GM18873 (cell line): ENCODE results near the gene PHF8.

Source experiments
- ATAC-seq: cut with Tn5 transposase; IDR thresholded peaks from one replicate; pipeline ENCODE4 v1.9.1; 2021; ENCODE audit warnings: mild to moderate bottlenecking, moderate library complexity, moderate number of reproducible peaks; ENCODE audit not compliant: unreplicated experiment, low FRiP score

The PHF8 gene

DNA sequence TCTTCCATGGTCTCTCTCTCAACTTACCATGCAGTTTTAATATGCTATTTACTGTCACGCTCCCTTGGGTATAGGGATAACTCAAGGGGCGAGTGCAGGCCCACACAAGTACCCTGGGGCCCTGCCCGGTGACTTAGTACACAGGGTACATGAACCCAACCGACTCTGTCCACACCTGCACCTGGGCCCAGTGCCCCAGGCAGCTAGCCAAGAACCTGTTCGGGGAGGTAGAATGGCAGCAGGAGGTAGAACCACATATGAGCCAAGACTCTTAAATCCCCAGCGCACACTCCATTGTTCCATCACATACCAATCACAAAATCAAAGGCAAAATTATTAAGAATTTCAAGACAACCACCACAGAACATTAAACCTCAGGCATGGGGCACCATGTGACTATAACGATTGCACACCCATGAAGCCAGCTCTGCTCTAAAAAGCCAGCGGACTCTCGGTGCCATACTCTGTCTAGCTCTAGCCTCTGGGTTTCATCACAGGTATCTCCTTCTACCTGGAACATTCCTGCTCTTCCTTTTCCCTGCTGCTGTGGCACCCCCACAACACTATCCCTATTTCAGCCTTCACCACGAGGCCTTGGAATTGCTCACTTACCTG lies 14.6 kb downstream of the PHF8 start:
- ATAC-seq, result no peak

DNA sequence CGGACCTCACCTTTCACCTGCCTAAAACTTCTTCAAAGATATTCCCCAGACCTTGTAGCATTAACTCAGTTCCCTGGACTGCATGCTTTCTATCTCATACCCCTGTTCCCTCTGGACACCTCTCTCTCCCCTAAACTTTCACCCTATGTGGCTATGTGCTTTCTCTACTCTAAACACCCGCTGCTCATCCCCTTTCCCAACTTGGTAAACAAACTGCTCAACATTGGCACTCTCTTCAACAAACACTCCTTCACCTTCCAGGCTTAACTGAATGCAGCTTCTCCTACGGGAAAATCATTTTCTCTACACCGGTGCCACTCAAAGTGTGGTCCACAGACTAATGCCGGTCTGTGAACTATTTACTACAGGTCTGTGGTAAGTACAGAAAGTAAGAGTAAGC lies 19.9 kb downstream of the PHF8 start:
- no peak for ATAC-seq

- ATAC-seq, result no peak
Observed at GRCh38 chrX:54012830-54013500, 31.3 kb downstream of the PHF8 start.

- no peak for ATAC-seq
Observed at GRCh38 chrX:54007682-54008081, 36.6 kb downstream of the PHF8 start.

GRCh38 chrX:53997724-53998123 lies 46.5 kb downstream of the PHF8 start:
- no peak for ATAC-seq

GRCh38 chrX:53992589-53992988 lies 51.7 kb downstream of the PHF8 start:
- no peak for ATAC-seq

DNA sequence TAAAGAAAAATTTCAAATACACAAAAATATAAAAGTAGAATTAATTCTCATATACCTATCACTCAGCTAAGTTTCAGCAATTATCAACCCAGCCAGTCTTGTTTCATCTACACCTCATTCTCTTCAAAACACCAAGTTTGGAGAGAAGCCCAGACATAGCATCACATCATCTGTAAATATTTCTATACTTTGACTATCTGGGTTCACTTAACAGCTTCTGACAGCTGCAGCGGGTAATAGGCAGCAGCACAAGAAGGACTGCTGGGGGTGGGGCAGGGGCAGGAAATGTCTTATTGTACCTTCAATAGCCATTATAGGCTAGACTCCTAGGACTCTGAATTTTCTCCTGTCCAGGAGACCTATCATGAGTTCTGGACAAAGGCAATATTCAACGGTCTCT lies 54.1 kb downstream of the PHF8 start:
- no peak for ATAC-seq

GRCh38 chrX:53984895-53985294 lies 59.4 kb downstream of the PHF8 start:
- no peak for ATAC-seq

DNA sequence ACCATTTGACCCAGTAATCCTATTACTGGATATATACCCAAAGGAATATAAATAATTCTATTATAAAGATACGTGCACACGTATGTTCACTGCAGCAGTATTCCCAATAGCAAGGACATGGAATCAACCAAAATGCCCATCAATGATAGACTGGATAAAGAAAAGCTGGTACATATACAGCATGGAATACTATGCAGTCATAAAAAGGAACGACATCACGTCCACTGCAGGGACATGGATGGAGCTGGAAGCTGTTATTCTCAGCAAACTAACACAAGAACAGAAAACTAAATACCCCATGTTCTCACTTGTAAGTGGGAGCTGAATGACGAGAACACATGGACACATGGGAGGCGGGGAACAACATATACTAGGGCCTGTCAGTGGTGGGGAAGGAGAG lies 69.7 kb downstream of the PHF8 start:
- ATAC-seq, result no peak

DNA sequence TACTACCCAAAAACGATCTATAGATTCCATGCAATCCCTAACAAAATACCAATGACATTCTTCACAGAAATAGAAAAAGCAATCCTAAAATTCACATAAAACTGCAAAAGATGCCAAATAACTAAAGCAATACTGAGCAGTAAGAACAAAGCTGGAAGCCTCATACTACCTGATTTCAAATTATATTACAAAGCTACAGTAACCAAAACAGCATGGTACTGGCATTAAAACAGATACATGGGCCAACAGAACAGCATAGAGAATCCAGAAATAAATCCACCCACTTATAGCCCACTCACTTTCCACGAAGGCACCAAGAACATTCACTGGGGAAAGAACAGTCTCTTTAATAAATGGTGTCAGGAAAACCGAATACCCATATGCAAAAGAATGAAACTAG lies 74.7 kb downstream of the PHF8 start:
- ATAC-seq, result no peak

- ATAC-seq, result no peak
Observed at GRCh38 chrX:53950130-53950733, 94.0 kb downstream of the PHF8 start.

DNA sequence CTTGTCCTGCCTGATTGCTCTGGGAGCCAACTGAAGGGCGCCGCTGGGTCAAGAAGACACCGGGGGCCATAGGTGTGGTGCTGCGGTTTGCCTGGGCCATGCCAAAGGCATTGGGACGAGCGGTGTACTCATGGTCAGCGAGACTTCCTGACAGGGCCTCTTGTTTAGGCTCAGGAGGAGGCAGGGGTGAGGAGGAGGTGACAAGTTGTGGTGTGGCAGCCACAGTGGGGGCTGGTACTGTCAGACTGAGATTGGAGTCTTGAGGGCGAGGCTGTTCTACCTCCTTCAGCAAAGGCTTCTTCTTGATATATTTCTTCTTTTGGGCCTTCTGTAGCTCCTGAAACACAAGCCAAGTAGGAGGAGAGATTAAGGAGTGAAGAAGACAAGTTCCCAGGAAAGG lies 104.1 kb downstream of the PHF8 start:
- no peak for ATAC-seq

DNA sequence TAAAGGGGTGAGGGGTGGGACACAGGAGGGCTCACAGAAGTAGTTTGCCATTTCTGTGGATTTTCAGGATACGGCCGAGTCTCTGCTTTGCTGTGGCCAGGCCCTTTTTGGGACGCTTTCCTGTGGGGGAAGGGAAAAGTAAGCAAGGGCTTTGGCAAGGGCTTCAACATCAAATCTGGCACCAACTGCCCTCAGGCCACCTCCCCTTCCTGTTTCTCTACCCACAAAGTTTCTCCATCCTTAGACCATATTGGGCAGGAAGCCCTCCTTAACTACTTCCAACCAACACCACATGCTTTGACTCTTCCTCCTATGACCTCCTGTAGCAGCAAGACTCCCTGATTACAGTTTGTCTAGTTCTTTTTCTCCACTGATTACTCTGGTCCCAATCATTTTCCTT lies 105.1 kb downstream of the PHF8 start:
- ATAC-seq, result no peak

- no peak for ATAC-seq
Observed at GRCh38 chrX:53930515-53931380, 113.5 kb downstream of the PHF8 start.

DNA sequence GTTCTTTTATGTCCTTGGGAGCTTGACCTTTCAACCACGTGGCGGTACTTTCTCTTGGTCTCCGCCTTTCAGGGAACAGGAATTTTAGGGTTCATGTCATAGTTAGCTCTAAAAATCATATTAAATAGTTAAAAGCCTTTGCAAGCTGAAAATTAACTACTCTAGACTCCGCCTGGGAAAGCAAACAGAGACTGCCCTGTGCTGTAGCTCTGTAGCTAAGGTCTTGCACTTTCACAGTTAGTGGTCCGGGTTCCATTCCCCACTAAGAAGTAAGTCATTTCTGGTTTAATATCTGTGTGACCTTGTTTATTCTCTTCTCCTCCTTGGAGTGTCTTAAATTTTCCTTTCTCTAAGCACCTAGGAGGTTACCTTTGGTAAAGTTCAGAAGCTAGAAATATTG lies 118.2 kb downstream of the PHF8 start:
- no peak for ATAC-seq

GRCh38 chrX:53918702-53919101 lies 125.6 kb downstream of the PHF8 start:
- ATAC-seq, result no peak

GRCh38 chrX:53900623-53901022 lies 143.7 kb downstream of the PHF8 start:
- no peak for ATAC-seq

- ATAC-seq, result no peak
Observed at GRCh38 chrX:53895270-53895669, 149.0 kb downstream of the PHF8 start.
